ENCODE results near the gene PLSCR2. TPM values are rescaled to one million over a fixed set of nuclear protein-coding genes. Genes with fewer than 3 reads are reported as not detected.

Gene PLSCR2
- not detected in 5 replicates for total RNA-seq (2022; extraction: Qiagen RNA extraction; ENCODE audit: low read depth)

GRCh38 chr3:146469150-146470017 is at the start of gene PLSCR2:
Gene PLSCR2 (minus strand): TSS chr3:146469561. CDS start chr3:146459904, 9,657 bp downstream.

Other genes with a start within 250 kb of the PLSCR2 start
- 4.3 to 9.1 TPM (median 6.7 TPM) in 5 replicates for gene PLSCR4, start 218.5 kb downstream of the PLSCR2 start, total RNA-seq (2022; extraction: Qiagen RNA extraction; ENCODE audit: low read depth)
- gene PLSCR1, start 75.0 kb upstream of the PLSCR2 start, total RNA-seq (2022; extraction: Qiagen RNA extraction; ENCODE audit: low read depth), result 43.1 to 53.4 TPM (median 45.0 TPM) in 5 replicates
- not detected in 5 replicates for gene PLSCR5, start 135.8 kb upstream of the PLSCR2 start, total RNA-seq (2022; extraction: Qiagen RNA extraction; ENCODE audit: low read depth)

Data from A549 treated with ZK216348 at 1 μM for 4 hours (cell line).